HG03378 (cell line): ENCODE measurements around the gene USP48.
"Not testable (repeated sequence)": the region's sequence is repeated elsewhere in the genome, so short reads cannot be mapped to it uniquely, and the experiment has no call there.

ENCODE experiments used
- ATAC-seq: cut with Tn5 transposase; IDR thresholded peaks from one replicate; pipeline ENCODE4 v1.9.1; 2021; ENCODE audit warnings: mild to moderate bottlenecking, moderate library complexity; ENCODE audit not compliant: unreplicated experiment

Gene USP48

GRCh38 chr1:21704145-21704544 lies 78.8 kb downstream of the USP48 start:
- no peak for ATAC-seq

GRCh38 chr1:21703318-21703963 lies 79.5 kb downstream of the USP48 start:
- no peak for ATAC-seq

- ATAC-seq, result no peak
Measured at GRCh38 chr1:21702780-21703179, 80.2 kb downstream of the USP48 start.

- ATAC-seq, result no peak
Measured at GRCh38 chr1:21701401-21701800, 81.5 kb downstream of the USP48 start.

- no peak for ATAC-seq
Measured at GRCh38 chr1:21700094-21700493, 82.9 kb downstream of the USP48 start.

GRCh38 chr1:21696931-21697330 lies 86.0 kb downstream of the USP48 start:
- ATAC-seq, result no peak

GRCh38 chr1:21693732-21694131 lies 89.2 kb downstream of the USP48 start:
- no peak for ATAC-seq

- ATAC-seq, result no peak
Measured at GRCh38 chr1:21691739-21692138, 91.2 kb downstream of the USP48 start.

GRCh38 chr1:21689661-21690372 lies 93.1 kb downstream of the USP48 start:
- no peak for ATAC-seq

GRCh38 chr1:21687081-21687529 lies 95.8 kb downstream of the USP48 start:
- no peak for ATAC-seq

- ATAC-seq, result no peak
Measured at GRCh38 chr1:21685946-21686678, 96.8 kb downstream of the USP48 start.

- ATAC-seq, result no peak
Measured at GRCh38 chr1:21681426-21681825, 101.5 kb downstream of the USP48 start.

- no peak for ATAC-seq
Measured at GRCh38 chr1:21680918-21681317, 102.0 kb downstream of the USP48 start.

GRCh38 chr1:21680381-21680780 lies 102.6 kb downstream of the USP48 start:
- no peak for ATAC-seq

- no peak for ATAC-seq
Measured at GRCh38 chr1:21677168-21677567, 105.8 kb downstream of the USP48 start.

- no peak for ATAC-seq
Measured at GRCh38 chr1:21674957-21675356, 108.0 kb downstream of the USP48 start.

- ATAC-seq, result not testable (repeated sequence)
Measured at GRCh38 chr1:21673853-21674252, 109.1 kb downstream of the USP48 start.

- ATAC-seq, result no peak
Measured at GRCh38 chr1:21673277-21673780, 109.6 kb downstream of the USP48 start.

GRCh38 chr1:21672478-21673276 lies 110.3 kb downstream of the USP48 start:
- ATAC-seq, result no peak

GRCh38 chr1:21671915-21672314 lies 111.0 kb downstream of the USP48 start:
- no peak for ATAC-seq
